HEK293 (cell line): ENCODE measurements around the gene PGP.

Experiments
- CTCF ChIA-PET: fragments of 350-600 bp; formaldehyde crosslinking; extraction: SDS; loops from one replicate; lab custom pipeline; 2021; ENCODE audit warnings: antibody characterized with exemption; lab: Yijun Ruan, JAX
- POLR2A ChIA-PET: fragments of 300-600 bp; formaldehyde crosslinking; extraction: SDS; loops from one replicate; lab custom pipeline; 2020; ENCODE audit warnings: antibody characterized with exemption, inconsistent platforms; lab: Yijun Ruan, JAX
- H3K27ac ChIP-seq: fragments of 200-500 bp; sonication (Bioruptor generic); 2 replicates; pipeline ENCODE4 v1.5.1; 2014; ENCODE audit warnings: low read depth, low read length, control low read depth, inconsistent platforms; ENCODE audit errors: extremely low read depth
- H3K36me3 ChIP-seq, 2 experiments: fragments of 200-500 bp in 1 of 2; sonication (Bioruptor generic) in 1 of 2; 1 replicate in 1 of 2; 2 replicates in 1 of 2; pipeline ENCODE4 v1.5.1; 2014 to 2017; ENCODE audit warnings: inconsistent platforms in 2 of 2, low read length in 2 of 2; ENCODE audit not compliant: control insufficient read depth in 2 of 2, insufficient read depth in 1 of 2
- H3K4me1 ChIP-seq: fragments of 200-500 bp; sonication (Bioruptor generic); 2 replicates; pipeline ENCODE4 v1.5.1; 2014; ENCODE audit warnings: mild to moderate bottlenecking, low read length, inconsistent platforms; ENCODE audit not compliant: control insufficient read depth, insufficient read depth
- H3K4me3 ChIP-seq: 2 replicates; pipeline ENCODE4 v1.5.1; 2011; ENCODE audit warnings: low read depth, mild to moderate bottlenecking, control low read depth, low read length, moderate library complexity
- H3K9me3 ChIP-seq: fragments of 200-500 bp; sonication (Bioruptor generic); 2 replicates; pipeline ENCODE4 v1.5.1; 2014; ENCODE audit warnings: low read depth, low read length, inconsistent platforms; ENCODE audit not compliant: control insufficient read depth, insufficient read depth
- HOXC10 ChIP-seq: sonication (generic); formaldehyde crosslinking; IDR thresholded peaks from 2 replicates; pipeline ENCODE4 v1.8.1; 2023; ENCODE audit warnings: mild to moderate bottlenecking, missing genetic modification reagents
- ZFHX2 ChIP-seq: fragments of 450-650 bp; formaldehyde crosslinking; conservative IDR thresholded peaks from 2 replicates; pipeline ENCODE4 v1.5.1; 2016; ENCODE audit warnings: missing biosample characterization, missing genetic modification characterization
- ZFP3 ChIP-seq: fragments of 450-650 bp; formaldehyde crosslinking; IDR thresholded peaks from 2 replicates; pipeline ENCODE4 v1.5.1; 2016; ENCODE audit warnings: low read depth, missing biosample characterization, missing genetic modification characterization
- ZNF133 ChIP-seq: fragments of 450-650 bp; formaldehyde crosslinking; IDR thresholded peaks from 2 replicates; pipeline ENCODE4 v1.5.1; 2016; ENCODE audit warnings: missing biosample characterization, missing genetic modification characterization
- ZNF138 ChIP-seq: fragments of 450-650 bp; formaldehyde crosslinking; IDR thresholded peaks from 2 replicates; pipeline ENCODE4 v1.5.1; 2016; ENCODE audit warnings: missing biosample characterization, missing genetic modification characterization, borderline replicate concordance
- ZNF157 ChIP-seq: fragments of 450-650 bp; formaldehyde crosslinking; IDR thresholded peaks from 2 replicates; pipeline ENCODE4 v1.5.1; 2016; ENCODE audit warnings: missing biosample characterization, missing genetic modification characterization
- ZNF16 ChIP-seq: fragments of 450-650 bp; formaldehyde crosslinking; IDR thresholded peaks from 2 replicates; pipeline ENCODE4 v1.5.1; 2016; ENCODE audit warnings: low read depth, missing biosample characterization, missing genetic modification characterization
- ZNF175 ChIP-seq: fragments of 450-650 bp; formaldehyde crosslinking; IDR thresholded peaks from 2 replicates; pipeline ENCODE4 v1.5.1; 2016; ENCODE audit warnings: missing biosample characterization, missing genetic modification characterization
- ZNF19 ChIP-seq: fragments of 450-650 bp; formaldehyde crosslinking; IDR thresholded peaks from 2 replicates; pipeline ENCODE4; 2016; ENCODE audit warnings: missing biosample characterization, missing genetic modification characterization, low read depth
- ZNF202 ChIP-seq: fragments of 450-650 bp; formaldehyde crosslinking; IDR thresholded peaks from 2 replicates; pipeline ENCODE4 v1.5.1; 2016; ENCODE audit warnings: missing biosample characterization, missing genetic modification characterization, borderline replicate concordance
- ZNF211 ChIP-seq: fragments of 450-650 bp; formaldehyde crosslinking; IDR thresholded peaks from 2 replicates; pipeline ENCODE4 v1.5.1; 2016; ENCODE audit warnings: low read depth, missing biosample characterization, missing genetic modification characterization
- ZNF266 ChIP-seq: fragments of 450-650 bp; formaldehyde crosslinking; IDR thresholded peaks from 2 replicates; pipeline ENCODE4 v1.5.1; 2016; ENCODE audit warnings: missing biosample characterization, missing genetic modification characterization, low read depth
- ZNF324 ChIP-seq: fragments of 450-650 bp; formaldehyde crosslinking; IDR thresholded peaks from 2 replicates; pipeline ENCODE4 v1.5.1; 2016; ENCODE audit warnings: missing biosample characterization, missing genetic modification characterization
- ZNF433 ChIP-seq: fragments of 450-650 bp; formaldehyde crosslinking; IDR thresholded peaks from 2 replicates; pipeline ENCODE4 v1.5.1; 2016; ENCODE audit warnings: missing biosample characterization, missing genetic modification characterization, low read depth
- ZNF510 ChIP-seq: fragments of 450-650 bp; formaldehyde crosslinking; IDR thresholded peaks from 2 replicates; pipeline ENCODE4 v1.5.1; 2018; ENCODE audit warnings: mild to moderate bottlenecking, missing genetic modification characterization, missing biosample characterization; ENCODE audit not compliant: insufficient replicate concordance
- ZNF548 ChIP-seq: fragments of 450-650 bp; formaldehyde crosslinking; IDR thresholded peaks from 2 replicates; pipeline ENCODE4 v1.5.1; 2016; ENCODE audit warnings: missing biosample characterization, missing genetic modification characterization
- ZNF600 ChIP-seq: fragments of 450-650 bp; formaldehyde crosslinking; IDR thresholded peaks from 2 replicates; pipeline ENCODE4 v1.5.1; 2016; ENCODE audit warnings: missing biosample characterization, missing genetic modification characterization
- ZNF610 ChIP-seq: fragments of 450-650 bp; formaldehyde crosslinking; IDR thresholded peaks from 2 replicates; pipeline ENCODE4 v1.5.1; 2016; ENCODE audit warnings: missing biosample characterization, missing genetic modification characterization, borderline replicate concordance
- ZNF626 ChIP-seq: fragments of 450-650 bp; sonication (Bioruptor Pico); formaldehyde crosslinking; IDR thresholded peaks from 2 replicates; pipeline ENCODE4 v1.5.1; 2018; ENCODE audit warnings: missing biosample characterization, missing genetic modification characterization, inconsistent platforms
- ZNF664 ChIP-seq: fragments of 450-650 bp; formaldehyde crosslinking; IDR thresholded peaks from 2 replicates; pipeline ENCODE4 v1.5.1; 2016; ENCODE audit warnings: missing biosample characterization, missing genetic modification characterization
- TF ChIP-seq, protein P1 (sequence below): fragments of 450-650 bp; formaldehyde crosslinking; IDR thresholded peaks from 2 replicates; pipeline ENCODE4 v1.5.1; 2016; ENCODE audit warnings: missing biosample characterization, missing genetic modification characterization

The PGP gene

GRCh38 chr16:2257726-2258125, 43.1 kb upstream of the PGP start:
- ChIA-PET POLR2A (interaction anchor here (0.7 kb wide), 1 partner anchor 102 kb away, joined by 3 read pairs; the partner anchor contains the start of gene TRAF7), CTCF (interaction anchor here (0.6 to 1.0 kb wide), 2 partner anchors 244 to 1805 kb away, joined by 3 read pairs; no protein-coding TSS in a partner anchor)
- H3K27ac ChIP-seq, result no peak overlapping the region; the same call in 1 of the 2 replicates
- TF ChIP-seq ZFHX2 (no peak), ZNF610 (tag by site-specific recombination) (no peak), ZNF600 (tag by site-specific recombination) (no peak), ZNF202 (tag by site-specific recombination) (no peak), ZNF19 (tag by site-specific recombination) (no peak), ZNF138 (tag by site-specific recombination) (no peak), ZNF433 (tag by site-specific recombination) (no peak), ZNF324 (tag by site-specific recombination) (no peak), ZNF510 (no peak), ZNF133 (tag by site-specific recombination) (no peak), ZNF626 (no peak), ZFP3 (tag by site-specific recombination) (no peak), ZNF175 (tag by site-specific recombination) (no peak), ZNF664 (tag by site-specific recombination) (no peak), ZNF548 (tag by site-specific recombination) (no peak), ZNF211 (tag by site-specific recombination) (no peak), ZNF157 (tag by site-specific recombination) (no peak), ZNF266 (no peak), ZNF16 (tag by site-specific recombination) (no peak)
- TF ChIP-seq, protein P1, sequence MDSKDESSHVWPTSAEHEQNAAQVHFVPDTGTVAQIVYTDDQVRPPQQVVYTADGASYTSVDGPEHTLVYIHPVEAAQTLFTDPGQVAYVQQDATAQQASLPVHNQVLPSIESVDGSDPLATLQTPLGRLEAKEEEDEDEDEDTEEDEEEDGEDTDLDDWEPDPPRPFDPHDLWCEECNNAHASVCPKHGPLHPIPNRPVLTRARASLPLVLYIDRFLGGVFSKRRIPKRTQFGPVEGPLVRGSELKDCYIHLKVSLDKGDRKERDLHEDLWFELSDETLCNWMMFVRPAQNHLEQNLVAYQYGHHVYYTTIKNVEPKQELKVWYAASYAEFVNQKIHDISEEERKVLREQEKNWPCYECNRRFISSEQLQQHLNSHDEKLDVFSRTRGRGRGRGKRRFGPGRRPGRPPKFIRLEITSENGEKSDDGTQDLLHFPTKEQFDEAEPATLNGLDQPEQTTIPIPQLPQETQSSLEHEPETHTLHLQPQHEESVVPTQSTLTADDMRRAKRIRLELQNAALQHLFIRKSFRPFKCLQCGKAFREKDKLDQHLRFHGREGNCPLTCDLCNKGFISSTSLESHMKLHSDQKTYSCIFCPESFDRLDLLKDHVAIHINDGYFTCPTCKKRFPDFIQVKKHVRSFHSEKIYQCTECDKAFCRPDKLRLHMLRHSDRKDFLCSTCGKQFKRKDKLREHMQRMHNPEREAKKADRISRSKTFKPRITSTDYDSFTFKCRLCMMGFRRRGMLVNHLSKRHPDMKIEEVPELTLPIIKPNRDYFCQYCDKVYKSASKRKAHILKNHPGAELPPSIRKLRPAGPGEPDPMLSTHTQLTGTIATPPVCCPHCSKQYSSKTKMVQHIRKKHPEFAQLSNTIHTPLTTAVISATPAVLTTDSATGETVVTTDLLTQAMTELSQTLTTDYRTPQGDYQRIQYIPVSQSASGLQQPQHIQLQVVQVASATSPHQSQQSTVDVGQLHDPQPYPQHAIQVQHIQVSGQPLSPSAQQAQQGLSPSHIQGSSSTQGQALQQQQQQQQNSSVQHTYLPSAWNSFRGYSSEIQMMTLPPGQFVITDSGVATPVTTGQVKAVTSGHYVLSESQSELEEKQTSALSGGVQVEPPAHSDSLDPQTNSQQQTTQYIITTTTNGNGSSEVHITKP (tag by site-specific recombination), result no peak
- no peaks in the 10 kb centered on the region for H3K9me3 ChIP-seq
- H3K36me3 ChIP-seq, result peaks cover 66 to 100% of the 10 kb centered on the region in 2 experiments
- H3K4me1 ChIP-seq, result no peaks in the 10 kb centered on the region
- H3K4me3 ChIP-seq, result no peak overlapping the region

DNA sequence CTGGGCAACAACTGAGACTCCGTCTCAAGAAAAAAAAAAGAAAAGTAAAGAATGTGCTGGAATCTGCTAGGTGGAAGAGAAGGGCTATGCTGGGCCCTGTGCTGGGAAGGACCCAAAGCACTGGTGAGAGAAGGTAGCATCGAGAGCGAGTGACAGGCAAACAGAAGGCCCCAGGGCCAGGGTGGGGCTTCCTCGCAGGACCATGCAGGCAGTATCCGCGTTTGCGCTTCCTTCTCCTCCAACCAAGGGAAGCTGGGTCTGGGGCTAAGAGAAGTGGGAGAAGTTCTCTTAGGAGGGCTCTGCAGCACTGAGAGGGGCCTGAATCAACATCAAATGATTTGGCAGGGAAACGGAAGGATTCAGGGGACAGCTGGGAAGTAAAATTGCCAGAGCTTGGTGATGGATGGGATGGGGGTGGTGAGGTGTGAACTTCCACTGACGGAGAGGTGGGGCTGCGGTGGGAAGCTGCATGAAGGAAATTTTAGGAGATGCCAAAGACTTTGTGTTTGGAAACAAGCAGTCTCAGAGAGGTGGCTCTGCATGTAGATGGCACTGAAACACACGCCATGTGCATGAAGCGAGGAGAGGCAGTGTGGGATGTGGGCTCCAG, 42.0 kb upstream of the PGP start:
- TF ChIP-seq HOXC10 (CRISPR knock-in tag) (no peak), ZNF600 (tag by site-specific recombination) (0 out of 2 replicates have a peak, but pooled peaks have one; percentile 6)
- ChIA-PET POLR2A (interaction anchor here (1.4 kb wide), 1 partner anchor 61 kb away, joined by 4 read pairs; no protein-coding TSS in a partner anchor), CTCF (interaction anchor here (0.6 to 0.7 kb wide), 2 partner anchors 217 to 329 kb away, joined by 3 to 6 read pairs; no protein-coding TSS in a partner anchor)
- Histone ChIP-seq H3K9me3 (no peaks in the 10 kb centered on the region), H3K36me3 (peaks cover 59 to 94% of the 10 kb centered on the region in 2 experiments), H3K4me1 (peaks cover 7% of the 10 kb centered on the region), H3K4me3 (no peak overlapping the region), H3K27ac (no peak overlapping the region)
